ENCODE results near the gene PDCD2L. TPM values are rescaled to one million over a fixed set of nuclear protein-coding genes. Genes with fewer than 3 reads are reported as not detected.

The PDCD2L gene
- 10 to 100 TPM; 42.0 to 43.7 TPM for total RNA-seq

GRCh38 chr19:34404109-34404909 lies at the start of gene PDCD2L:
PDCD2L (plus strand) TSS chr19:34404399; CDS start chr19:34404431, 32 bp downstream.
- Mint-ChIP-seq H3K36me3 (peaks cover 24% of the 10 kb centered on the region), H3K4me3 (peak within 1 kb of the TSS; percentile 90), H3K4me1 (peaks cover 26% of the 10 kb centered on the region), H3K27ac (peak within 1 kb of the TSS; percentile 90), H3K9me3 (no peaks in the 10 kb centered on the region), H3K27me3 (no peaks in the 10 kb centered on the region)
- peak; percentile 91 for DNase-seq

DNA sequence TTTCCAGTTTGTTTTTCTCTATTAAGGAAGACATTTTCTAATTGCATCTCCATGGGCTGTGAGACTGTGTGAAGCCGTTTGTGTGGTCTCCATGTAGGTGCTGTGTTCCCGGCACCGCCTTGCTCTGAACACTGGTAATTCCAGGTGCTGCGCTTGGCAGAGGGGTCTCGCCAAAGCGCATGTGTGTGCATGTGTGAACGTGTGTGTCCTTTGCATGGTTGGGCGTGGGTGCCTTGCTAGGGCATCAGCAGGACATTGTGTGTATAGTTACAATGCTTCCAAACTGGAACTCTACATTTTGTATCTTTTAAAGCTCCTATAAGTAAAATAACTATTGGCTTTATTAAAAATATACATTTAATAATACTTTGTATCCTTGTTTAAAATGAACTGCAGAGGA lies 49.0 kb upstream of the PDCD2L start:
- no peak for DNase-seq
- Mint-ChIP-seq H3K4me3 (no peak overlapping the region), H3K4me1 (peaks cover 31% of the 10 kb centered on the region)

GRCh38 chr19:34356875-34357274 lies 47.3 kb upstream of the PDCD2L start:
- no peak for DNase-seq
- Mint-ChIP-seq H3K4me3 (no peak overlapping the region), H3K4me1 (peaks cover 27% of the 10 kb centered on the region), H3K27me3 (no peaks in the 10 kb centered on the region), H3K9me3 (no peaks in the 10 kb centered on the region), H3K27ac (no peak overlapping the region), H3K36me3 (peaks cover 5% of the 10 kb centered on the region)

More for the DNA sequence above, 49.0 kb upstream of the PDCD2L start:
- H3K27ac Mint-ChIP-seq = no peak overlapping the region
- H3K27me3 Mint-ChIP-seq = no peaks in the 10 kb centered on the region
- peaks cover 10% of the 10 kb centered on the region for H3K36me3 Mint-ChIP-seq
- H3K9me3 Mint-ChIP-seq = no peaks in the 10 kb centered on the region

GRCh38 chr19:34357431-34357830 lies 46.8 kb upstream of the PDCD2L start:
- Mint-ChIP-seq H3K9me3 (no peaks in the 10 kb centered on the region), H3K36me3 (peaks cover 4% of the 10 kb centered on the region), H3K27ac (no peak overlapping the region), H3K27me3 (no peaks in the 10 kb centered on the region), H3K4me3 (peak overlapping the region; percentile 19), H3K4me1 (peaks cover 27% of the 10 kb centered on the region)
- DNase-seq = no peak

DNA sequence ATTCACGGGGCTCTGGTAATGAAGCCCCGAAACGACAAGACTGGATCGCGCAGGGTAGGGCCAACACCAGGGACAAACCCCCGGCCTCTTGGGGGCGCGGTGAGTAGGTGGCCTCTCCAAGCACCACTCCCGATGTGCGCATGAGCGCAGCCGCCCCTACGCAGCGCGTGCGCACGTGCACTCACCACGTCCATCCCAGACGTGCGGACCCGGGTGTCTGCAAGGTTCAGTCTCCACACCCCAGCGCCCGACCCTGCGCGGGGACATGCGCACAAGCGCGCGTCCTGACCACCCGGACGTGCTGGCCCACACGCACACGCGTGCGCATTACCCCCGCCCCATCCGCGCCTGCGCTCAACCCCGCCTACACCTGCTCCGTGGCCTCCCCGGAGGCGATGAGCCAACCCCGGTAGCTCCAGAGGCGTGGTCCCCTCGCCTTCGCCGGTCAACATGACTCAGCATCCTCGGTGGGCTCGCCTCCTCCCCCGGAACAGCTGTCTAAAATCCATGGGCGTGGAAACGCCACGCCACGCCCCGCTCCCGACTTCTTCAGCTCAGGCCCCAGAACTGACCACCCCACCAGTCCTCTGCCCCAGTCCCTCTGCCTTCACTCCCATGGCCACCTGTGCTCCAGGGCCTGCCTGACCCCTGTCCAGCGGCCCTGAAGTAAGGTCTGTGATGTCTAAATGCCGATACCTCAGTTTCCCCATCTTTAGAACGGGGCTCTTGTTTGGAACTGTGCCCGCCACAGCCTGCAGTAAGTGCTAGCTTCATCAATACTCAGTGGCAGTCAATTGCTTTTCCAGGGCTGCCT lies 44.9 kb upstream of the PDCD2L start:
- Mint-ChIP-seq H3K36me3 (peaks cover 4% of the 10 kb centered on the region), H3K4me3 (peak overlapping the region; percentile 80), H3K27me3 (no peaks in the 10 kb centered on the region), H3K9me3 (no peaks in the 10 kb centered on the region), H3K27ac (peak overlapping the region; percentile 86), H3K4me1 (peaks cover 36% of the 10 kb centered on the region)
- DNase-seq = peak; percentile 99

- H3K4me3 Mint-ChIP-seq = peak overlapping the region; percentile 80
Observed at GRCh38 chr19:34359954-34360315, 44.3 kb upstream of the PDCD2L start.

GRCh38 chr19:34360354-34360909 lies 43.8 kb upstream of the PDCD2L start:
- DNase-seq = no peak
- Mint-ChIP-seq H3K9me3 (no peaks in the 10 kb centered on the region), H3K27me3 (no peaks in the 10 kb centered on the region), H3K4me3 (peak overlapping the region; percentile 80), H3K36me3 (peaks cover 9% of the 10 kb centered on the region), H3K27ac (peak overlapping the region; percentile 86), H3K4me1 (peaks cover 41% of the 10 kb centered on the region)

More at GRCh38 chr19:34359954-34360315, 44.3 kb upstream of the PDCD2L start:
- Mint-ChIP-seq H3K27me3 (no peaks in the 10 kb centered on the region), H3K36me3 (peaks cover 8% of the 10 kb centered on the region), H3K27ac (peak overlapping the region; percentile 86), H3K4me1 (peaks cover 41% of the 10 kb centered on the region), H3K9me3 (no peaks in the 10 kb centered on the region)
- no peak for DNase-seq

DNA sequence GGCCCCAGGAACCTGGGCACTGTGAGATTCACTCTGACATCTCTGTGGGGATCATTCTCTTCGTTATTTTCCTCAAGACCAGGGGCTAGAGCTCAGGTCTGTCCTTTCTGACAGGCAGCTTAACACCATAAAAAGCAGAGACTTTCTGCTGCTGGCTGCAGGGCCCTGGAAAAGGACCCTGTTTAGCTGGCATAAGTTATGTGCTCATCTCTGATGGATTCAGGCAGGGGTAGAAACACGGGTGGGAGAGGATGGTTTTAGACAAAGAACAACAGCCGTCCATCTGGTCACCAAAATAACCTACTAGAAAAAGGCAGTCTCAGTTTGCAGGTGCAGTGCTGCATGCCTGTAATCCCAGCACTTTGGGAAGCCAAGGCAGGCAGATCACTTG lies 41.5 kb upstream of the PDCD2L start:
- Mint-ChIP-seq H3K27me3 (no peaks in the 10 kb centered on the region), H3K36me3 (peaks cover 31% of the 10 kb centered on the region), H3K27ac (no peak overlapping the region), H3K4me1 (peaks cover 50% of the 10 kb centered on the region), H3K4me3 (no peak overlapping the region), H3K9me3 (no peaks in the 10 kb centered on the region)
- DNase-seq = no peak

DNA sequence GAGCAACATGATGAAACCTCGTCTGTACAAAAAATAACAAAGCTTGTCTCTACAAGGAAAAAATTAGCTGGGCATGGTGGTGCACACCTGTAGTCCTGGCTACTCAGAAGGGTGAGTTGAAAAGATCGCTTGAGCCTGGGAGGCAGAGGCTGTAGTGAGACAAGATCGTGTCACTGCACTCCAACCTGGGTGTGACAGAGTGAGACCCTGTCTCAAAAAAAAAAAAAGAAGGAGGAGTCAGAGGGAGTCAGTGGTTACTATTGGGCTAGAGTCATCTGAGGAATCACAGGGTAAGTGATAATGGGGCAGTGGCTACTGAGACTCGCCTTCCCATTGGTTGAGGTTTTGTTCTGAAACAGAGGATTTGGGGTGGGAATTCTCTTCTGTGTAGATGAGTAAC lies 41.1 kb upstream of the PDCD2L start:
- Mint-ChIP-seq H3K27me3 (no peaks in the 10 kb centered on the region), H3K4me1 (peaks cover 48% of the 10 kb centered on the region), H3K9me3 (no peaks in the 10 kb centered on the region), H3K36me3 (peaks cover 35% of the 10 kb centered on the region), H3K4me3 (no peak overlapping the region), H3K27ac (peak overlapping the region; percentile 51)
- no peak for DNase-seq

DNA sequence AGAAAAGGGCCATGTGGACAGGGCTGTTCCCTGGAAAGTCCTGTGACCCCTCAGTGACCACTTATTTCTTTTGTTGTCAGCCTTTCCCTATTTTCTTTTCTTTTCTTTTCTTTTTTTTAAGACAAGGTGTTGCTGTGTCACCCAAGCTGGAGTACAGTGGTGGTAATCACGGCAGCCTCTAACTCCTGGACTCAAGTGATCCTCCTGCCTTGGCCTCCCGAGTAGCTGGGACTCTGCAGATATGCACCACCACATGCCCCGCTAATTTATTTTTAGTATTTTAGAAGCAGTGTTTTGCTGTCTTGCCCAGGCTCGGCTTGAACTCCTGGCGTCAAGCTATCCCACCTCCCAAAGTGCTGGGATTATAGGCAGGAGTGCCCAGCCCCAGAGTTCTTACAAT lies 40.3 kb upstream of the PDCD2L start:
- H3K36me3 Mint-ChIP-seq = peaks cover 34% of the 10 kb centered on the region
- H3K9me3 Mint-ChIP-seq = no peaks in the 10 kb centered on the region
- no peaks in the 10 kb centered on the region for H3K27me3 Mint-ChIP-seq
- H3K4me1 Mint-ChIP-seq = peaks cover 42% of the 10 kb centered on the region
- peak overlapping the region; percentile 86 for H3K4me3 Mint-ChIP-seq
- no peak overlapping the region for H3K27ac Mint-ChIP-seq
- no peak for DNase-seq

- no peak for DNase-seq
- Mint-ChIP-seq H3K27ac (peak overlapping the region; percentile 88), H3K4me1 (peaks cover 41% of the 10 kb centered on the region), H3K36me3 (peaks cover 37% of the 10 kb centered on the region), H3K4me3 (peak overlapping the region; percentile 86), H3K9me3 (no peaks in the 10 kb centered on the region), H3K27me3 (no peaks in the 10 kb centered on the region)
Observed at GRCh38 chr19:34364462-34364829, 39.8 kb upstream of the PDCD2L start.

DNA sequence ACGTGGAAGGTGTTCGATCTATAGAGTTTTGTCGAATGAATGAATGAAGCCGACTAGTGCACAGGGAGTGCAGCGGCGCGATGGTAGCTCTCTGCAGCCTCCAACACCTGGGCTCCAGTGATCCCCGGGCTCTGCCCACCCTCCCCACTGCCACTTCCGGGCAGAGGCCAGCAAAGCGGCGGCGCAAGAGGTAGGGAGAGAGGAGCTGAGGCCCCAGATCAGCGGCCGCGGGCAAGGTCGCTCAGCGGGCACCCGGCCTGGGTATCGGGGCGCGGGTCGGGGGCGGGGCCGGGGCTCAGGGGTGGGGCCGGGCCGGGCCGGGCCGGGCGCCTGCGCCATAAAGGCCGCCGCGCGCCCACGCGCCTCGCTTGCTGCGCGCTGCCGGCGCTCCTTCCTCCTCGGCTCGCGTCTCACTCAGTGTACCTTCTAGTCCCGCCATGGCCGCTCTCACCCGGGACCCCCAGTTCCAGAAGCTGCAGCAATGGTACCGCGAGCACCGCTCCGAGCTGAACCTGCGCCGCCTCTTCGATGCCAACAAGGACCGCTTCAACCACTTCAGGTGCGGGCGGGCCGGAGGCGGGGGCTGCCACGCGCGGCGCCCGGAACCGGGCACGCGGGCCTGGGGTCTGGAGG lies 39.3 kb upstream of the PDCD2L start, which contains the start of gene GPI:
GPI (plus strand) TSS at position 367 of the 633 bp plus-strand sequence; CDS start at position 438, 71 bp downstream.
- Mint-ChIP-seq H3K27me3 (no peaks in the 10 kb centered on the region), H3K9me3 (no peaks in the 10 kb centered on the region), H3K27ac (peak within 1 kb of the TSS; percentile 88), H3K4me1 (peaks cover 38% of the 10 kb centered on the region), H3K36me3 (peaks cover 41% of the 10 kb centered on the region), H3K4me3 (peak within 1 kb of the TSS; percentile 89)
- peak; percentile 82 for DNase-seq

DNA sequence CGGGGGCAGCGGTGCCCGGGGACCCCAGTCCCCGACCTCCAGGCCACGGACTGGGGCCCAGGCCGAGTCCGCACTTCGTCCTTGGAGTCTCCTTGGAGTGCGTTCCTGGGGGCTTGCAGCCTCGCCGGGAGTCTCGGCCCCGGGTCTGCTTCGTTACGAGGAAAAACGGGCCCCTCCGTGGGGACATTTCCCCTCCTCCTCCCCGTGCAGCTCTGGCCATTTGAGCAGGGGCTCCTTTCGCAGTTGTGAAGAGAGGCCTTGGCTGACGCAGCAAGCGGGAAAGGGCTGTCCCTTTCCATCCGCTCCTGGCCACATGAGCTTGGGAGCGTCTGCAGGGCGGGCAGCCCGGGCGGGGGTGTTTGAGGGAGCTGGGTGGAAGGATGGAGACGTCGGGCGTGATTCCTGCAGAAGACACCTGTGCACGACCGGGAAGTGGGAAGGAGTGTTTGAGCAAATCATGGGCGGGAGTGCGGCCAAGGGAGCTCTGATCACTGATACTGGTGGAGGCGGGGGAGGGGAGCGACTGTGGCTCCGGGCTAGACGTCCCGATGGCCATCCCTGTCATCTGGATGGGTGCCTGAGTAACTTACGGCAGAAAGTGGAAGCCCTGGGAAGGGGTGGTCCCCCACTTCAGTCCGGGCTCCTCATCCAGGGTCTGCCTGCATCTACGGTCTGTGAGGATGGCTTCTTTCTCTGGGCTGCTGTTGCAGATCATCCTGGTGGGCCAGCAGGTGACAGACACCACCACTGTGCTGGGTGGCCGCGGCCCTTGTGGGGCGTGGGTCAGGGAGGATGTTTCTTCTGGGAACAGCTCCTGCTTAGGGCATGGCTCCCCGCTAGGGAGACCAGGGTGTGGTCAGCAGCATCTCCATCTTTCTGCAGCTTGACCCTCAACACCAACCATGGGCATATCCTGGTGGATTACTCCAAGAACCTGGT lies 38.5 kb upstream of the PDCD2L start:
- Mint-ChIP-seq H3K36me3 (peaks cover 49% of the 10 kb centered on the region), H3K27ac (peak overlapping the region; percentile 71), H3K4me3 (peak overlapping the region; percentile 89), H3K27me3 (no peaks in the 10 kb centered on the region), H3K4me1 (peaks cover 39% of the 10 kb centered on the region), H3K9me3 (no peaks in the 10 kb centered on the region)
- no peak for DNase-seq

Measured in activated naive CD8-positive, alpha-beta T cell treated with anti-CD3 and anti-CD28 coated beads for 36 hours (primary cell).